ENCODE data around the gene CSNK1G3.

The CSNK1G3 gene

DNA sequence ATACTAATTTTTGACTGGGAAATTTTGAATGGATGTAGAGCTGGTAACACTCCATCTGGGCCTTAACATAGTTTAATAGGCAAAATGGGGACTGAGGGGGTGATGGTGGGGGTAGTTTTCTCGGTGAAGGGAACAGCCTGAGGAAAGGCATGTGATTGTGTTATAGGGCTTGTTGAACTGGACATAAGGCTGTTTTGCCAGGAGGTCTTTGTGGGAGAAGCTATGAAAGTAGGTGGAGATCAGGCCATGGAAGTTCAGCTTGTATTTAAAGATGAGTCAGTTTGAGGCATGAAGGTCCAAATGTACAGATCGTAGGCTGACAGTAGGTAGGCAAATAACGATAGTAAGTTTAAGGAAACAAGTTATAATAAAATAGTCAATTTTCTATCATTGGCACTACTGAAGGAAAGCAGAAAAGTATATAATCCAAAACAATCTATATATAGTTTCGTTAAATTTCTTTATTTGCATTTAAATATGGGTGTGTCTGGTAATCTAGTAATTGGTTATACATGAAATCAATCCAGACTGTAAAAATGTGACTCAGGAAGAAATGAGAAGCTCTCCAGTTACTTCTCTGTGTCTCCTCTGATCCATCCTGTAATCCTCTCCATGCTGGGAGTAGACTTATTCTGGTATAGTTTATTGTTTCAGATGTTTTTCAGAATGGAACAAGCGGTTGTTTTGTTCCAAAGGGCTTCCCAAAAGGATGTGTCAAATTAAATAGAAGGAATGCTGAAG lies 2.8 kb downstream of the CSNK1G3 start:
- no peak for DNase-seq (ENCODE audit: low read depth)

DNA sequence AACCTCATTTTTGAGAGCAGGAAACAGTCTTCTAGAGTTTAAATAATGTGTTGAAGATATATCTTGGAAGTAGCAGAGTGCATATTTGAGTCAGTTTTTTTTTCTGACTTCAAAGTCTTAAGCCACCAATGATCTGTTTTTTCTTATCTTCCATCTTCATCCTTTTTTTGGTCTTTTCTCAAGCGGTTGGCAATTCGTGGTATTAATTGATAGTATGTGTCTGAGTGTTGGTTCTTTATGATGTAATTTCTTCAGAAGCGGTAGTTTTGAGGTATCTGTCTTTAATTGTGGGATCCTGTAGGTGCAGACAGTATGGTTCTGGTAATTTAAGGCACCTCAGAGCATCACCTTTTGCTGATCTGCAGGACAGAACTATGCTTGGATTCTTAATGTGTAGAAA lies 3.9 kb downstream of the CSNK1G3 start:
- DNase-seq (ENCODE audit: low read depth), result no peak

- no peak for DNase-seq (ENCODE audit: low read depth)
Observed at GRCh38 chr5:123517476-123517875, 5.5 kb downstream of the CSNK1G3 start.

- no peak for DNase-seq (ENCODE audit: low read depth)
Observed at GRCh38 chr5:123518111-123518510, 6.1 kb downstream of the CSNK1G3 start.

- DNase-seq (ENCODE audit: low read depth), result no peak
Observed at GRCh38 chr5:123520677-123521247, 8.8 kb downstream of the CSNK1G3 start.

- no peak for DNase-seq (ENCODE audit: low read depth)
Observed at GRCh38 chr5:123524146-123524545, 12.2 kb downstream of the CSNK1G3 start.

GRCh38 chr5:123527190-123527589 lies 15.2 kb downstream of the CSNK1G3 start:
- no peak for DNase-seq (ENCODE audit: low read depth)

DNA sequence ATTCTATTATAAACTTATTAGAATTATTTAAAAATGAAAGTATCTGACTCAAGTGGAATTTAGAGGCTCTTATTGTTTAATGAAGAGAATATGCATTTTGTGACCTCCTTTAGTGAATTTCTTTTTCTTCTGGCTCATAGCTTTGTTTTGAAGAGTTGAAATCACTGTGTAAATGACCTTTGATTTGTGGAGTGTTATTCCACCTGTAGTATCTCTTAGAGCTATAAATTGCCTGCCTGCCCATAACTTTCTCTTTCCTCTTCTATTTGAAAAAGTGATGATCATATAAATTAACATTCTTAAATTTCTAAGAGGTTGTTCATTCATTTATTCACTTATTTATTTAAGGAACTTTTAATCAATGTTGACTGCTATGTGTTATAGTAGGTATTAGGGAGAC lies 16.1 kb downstream of the CSNK1G3 start:
- DNase-seq (ENCODE audit: low read depth), result no peak

GRCh38 chr5:123528878-123529277 lies 16.9 kb downstream of the CSNK1G3 start:
- no peak for DNase-seq (ENCODE audit: low read depth)

DNA sequence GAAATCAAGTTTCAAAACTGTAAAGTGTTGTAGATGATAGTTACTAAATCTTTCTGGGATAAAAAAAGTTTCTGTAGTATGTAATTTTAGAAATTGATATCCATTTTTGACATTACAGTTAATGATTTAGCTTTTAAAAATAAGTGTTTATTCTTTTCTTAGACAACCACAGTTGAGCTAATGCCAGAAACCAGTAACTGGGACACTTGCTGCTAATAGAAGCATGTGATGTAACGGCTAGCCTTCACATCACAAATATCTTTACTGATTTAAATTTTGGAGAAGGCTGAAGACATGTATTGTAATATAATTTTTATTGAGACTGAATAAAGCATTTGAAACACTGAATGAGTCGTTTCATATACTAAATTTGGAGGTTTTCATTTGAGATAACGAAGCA lies 18.8 kb downstream of the CSNK1G3 start:
- no peak for DNase-seq (ENCODE audit: low read depth)

- DNase-seq (ENCODE audit: low read depth), result no peak
Observed at GRCh38 chr5:123535648-123536047, 23.7 kb downstream of the CSNK1G3 start.

DNA sequence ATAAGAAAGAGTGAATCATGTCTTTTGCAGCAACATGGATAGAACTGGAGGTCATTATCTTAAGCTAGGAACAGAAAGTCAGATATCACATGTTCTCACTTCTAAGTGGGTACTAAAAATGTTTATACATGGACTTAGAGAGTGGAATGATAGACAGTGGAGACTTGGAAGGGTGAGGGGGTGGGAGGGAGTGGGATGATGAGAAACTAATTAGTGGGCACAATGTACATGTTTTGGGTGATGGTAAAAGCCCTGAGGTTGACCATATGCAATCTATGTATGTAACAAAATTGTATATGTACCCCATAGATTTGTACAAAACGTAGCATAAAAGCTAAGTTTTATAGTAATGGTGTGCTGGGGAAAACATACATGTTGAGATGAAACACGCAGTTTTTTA lies 25.3 kb downstream of the CSNK1G3 start:
- DNase-seq (ENCODE audit: low read depth), result no peak

DNA sequence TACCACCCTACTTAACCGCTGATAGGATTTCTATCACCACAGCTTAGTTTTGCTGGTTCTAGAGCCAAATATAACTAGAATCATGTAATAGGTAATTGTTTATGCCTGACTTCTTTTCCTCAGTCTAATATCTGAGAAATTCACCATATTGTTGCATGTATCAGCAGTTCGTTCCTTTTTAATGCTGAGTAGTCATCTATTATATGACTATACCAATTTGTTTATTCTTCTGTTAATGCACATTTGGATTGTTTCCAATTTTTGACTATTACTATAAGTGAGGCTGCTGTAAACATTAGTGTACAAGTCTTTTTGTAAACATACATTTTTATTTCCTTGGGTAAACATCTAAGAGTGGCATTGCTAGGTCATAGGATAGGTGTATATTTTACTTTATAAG lies 25.9 kb downstream of the CSNK1G3 start:
- DNase-seq (ENCODE audit: low read depth), result no peak

DNA sequence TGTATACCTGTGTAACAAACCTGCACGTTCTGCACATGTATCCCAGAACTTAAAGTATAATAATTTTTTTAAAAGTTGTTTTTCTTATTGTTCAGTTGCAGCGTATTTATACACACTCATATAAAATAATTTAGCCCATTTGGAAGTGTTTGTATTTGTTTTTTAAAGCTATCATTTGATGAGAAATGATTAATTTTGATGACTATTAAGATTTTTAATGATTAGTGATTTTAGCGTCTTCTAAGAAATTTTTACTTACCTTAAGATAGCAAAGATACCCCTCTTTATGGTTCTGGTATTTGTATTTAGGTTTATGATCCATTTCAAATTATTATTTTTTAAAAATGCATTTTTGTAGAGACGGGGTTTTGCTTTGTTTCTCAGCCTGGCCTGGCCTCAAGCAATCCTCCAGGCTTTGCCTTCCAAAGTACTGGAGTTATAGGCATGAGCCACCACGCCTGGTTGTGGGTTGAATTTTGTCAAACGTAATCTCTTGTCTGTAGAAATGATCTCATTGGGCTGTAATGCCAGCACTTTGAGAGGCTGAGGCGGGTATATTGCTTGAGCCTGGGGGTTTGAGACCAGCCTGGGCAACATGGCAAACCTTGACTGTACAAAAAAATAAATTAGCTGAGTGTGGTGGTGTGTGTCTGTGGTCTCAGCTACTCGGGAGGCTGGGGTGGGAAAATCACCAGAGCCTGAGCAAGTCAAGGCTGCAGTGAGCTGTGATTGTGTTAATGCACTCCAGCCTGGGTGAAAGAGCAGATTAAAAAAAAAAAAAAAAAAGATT lies 26.9 kb downstream of the CSNK1G3 start:
- no peak for DNase-seq (ENCODE audit: low read depth)

GRCh38 chr5:123540534-123540933 lies 28.6 kb downstream of the CSNK1G3 start:
- DNase-seq (ENCODE audit: low read depth), result no peak

DNA sequence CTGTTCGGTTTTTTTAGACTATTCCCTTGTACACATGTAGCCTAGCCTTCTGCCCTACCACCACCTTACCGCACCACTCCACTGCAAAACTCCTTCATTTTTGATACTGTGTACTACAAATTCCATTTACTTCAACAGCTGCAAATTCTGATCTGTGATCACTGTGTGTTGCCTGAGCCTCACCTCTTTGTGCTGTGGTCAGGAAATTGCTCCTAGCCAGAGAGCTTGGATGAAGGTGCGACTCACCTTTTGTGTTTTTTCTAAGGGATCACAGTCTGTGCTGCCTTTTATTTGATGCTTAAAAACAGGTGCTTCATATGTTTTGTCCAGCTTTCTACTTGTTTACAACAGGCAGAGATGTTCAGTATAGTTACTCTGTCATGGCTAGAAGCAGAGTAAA lies 31.5 kb downstream of the CSNK1G3 start:
- no peak for DNase-seq (ENCODE audit: low read depth)

- no peak for DNase-seq (ENCODE audit: low read depth)
Observed at GRCh38 chr5:123545506-123545905, 33.5 kb downstream of the CSNK1G3 start.

DNA sequence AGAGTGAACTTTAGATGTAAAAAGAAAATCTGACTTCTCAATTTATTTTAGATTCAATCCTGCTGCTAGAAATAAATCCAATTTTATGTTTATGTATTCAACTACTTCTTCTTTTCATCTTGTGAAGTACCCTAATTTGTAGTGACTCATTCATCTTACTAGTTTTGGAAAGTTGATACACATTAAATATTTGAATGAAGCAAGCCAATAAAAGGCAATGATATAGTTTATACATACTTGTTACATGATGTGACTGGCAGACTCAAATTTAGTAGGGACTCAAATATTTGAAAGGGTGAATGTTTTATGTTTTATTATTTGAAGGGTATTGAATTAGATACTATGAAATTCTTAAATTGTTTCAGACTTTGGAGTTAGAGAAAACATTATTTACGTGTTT lies 34.7 kb downstream of the CSNK1G3 start:
- no peak for DNase-seq (ENCODE audit: low read depth)

- peak; percentile 10 for DNase-seq (ENCODE audit: low read depth)
Observed at GRCh38 chr5:123549256-123549904, 37.4 kb downstream of the CSNK1G3 start.

GRCh38 chr5:123554601-123555000 lies 42.6 kb downstream of the CSNK1G3 start:
- no peak for DNase-seq (ENCODE audit: low read depth)

- DNase-seq (ENCODE audit: low read depth), result no peak
Observed at GRCh38 chr5:123557907-123558306, 45.9 kb downstream of the CSNK1G3 start.

- DNase-seq (ENCODE audit: low read depth), result no peak
Observed at GRCh38 chr5:123558762-123559433, 46.9 kb downstream of the CSNK1G3 start.

All from activated T-helper 1 cell treated with Interleukin-2 at 50 U/mL for 16 hours (primary cell).